GM19372 (cell line): ENCODE data around the gene ADD1.

Source experiments
- ATAC-seq: cut with Tn5 transposase; IDR thresholded peaks from one replicate; pipeline ENCODE4 v1.9.1; 2021; ENCODE audit warnings: mild to moderate bottlenecking, low read depth, moderate library complexity; ENCODE audit not compliant: unreplicated experiment

Gene ADD1

DNA sequence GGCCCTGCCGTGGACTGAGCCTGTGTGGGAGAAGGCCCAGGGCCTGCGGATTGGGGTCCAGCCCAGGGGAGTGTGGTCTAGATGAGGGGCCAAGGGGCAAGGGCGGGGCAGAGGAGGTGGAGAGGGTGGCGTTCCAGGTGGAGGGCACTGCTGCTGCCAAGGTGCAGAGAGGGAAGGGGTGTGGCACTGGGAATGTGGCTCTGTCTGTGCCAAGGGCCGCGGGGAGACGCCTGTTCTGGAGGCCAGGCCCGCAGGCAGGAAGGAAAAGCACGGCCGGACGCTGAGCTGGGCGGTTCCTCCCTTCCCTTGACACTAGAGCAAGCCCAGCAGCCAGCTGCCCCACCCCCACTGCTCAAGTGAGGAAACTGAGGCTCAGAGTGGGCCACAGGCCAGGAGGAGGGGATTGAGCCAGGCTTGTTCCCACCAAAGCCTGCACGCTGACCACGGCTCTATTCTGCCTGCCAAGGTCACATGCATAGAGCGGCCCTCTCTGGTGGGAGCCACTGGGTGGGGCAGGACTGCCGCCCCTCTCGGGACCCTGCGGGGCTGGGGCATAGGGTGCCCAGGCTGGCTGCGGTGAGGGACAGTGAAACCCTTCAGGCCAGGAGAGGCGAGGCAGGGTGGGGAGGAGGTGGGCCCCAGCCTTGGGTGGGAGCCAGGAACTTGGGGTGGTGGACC lies 37.8 kb upstream of the ADD1 start:
- ATAC-seq: no peak

DNA sequence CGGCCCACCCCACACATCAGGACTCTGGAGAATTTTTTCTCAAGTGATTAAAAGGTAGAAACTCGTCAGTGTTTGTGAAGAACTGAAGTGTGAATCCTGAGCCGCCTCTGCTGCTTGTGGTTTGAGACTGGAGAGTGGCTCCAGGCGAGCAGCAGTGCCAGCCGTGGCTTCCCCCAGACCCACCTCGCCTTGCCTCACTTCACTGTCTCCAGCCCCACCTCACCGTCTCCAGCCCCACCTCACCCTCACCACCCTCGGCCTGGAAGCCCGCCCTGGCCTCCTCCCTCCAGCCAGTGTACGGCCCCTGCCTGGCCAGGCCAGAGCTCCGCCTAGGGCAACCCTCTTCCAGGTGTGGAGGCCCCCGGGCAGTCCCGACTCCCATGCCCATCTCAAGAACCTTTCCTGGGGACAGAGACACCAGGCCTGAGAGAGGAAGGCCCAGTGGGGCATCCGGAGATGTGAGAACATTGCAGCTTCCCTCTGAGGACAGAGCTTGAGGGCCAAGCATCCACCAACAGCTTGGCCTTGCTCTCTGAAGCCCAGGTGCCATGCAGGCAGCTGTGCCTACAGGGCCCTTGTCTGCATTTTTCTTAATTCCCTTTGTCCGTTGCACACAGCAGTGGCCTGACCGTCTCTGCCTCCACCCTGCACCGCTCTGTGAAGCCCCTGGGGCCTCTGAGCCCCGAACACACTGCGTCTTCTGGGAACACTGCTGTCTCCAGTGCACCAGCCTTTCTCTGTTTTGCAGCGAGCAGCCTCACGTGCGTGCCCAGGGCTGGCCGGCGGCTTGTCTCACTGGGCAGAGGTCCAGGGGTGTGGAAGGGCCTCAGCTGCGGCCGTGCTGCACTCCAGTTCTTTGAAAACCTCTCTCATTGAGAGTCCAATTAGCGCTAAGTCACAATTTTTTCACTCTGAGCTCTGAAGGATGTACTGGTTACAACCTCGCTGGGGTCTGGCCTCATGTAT lies 37.0 kb upstream of the ADD1 start:
- ATAC-seq: no peak

- no peak for ATAC-seq
Measured at GRCh38 chr4:2807571-2807970, 36.1 kb upstream of the ADD1 start.

DNA sequence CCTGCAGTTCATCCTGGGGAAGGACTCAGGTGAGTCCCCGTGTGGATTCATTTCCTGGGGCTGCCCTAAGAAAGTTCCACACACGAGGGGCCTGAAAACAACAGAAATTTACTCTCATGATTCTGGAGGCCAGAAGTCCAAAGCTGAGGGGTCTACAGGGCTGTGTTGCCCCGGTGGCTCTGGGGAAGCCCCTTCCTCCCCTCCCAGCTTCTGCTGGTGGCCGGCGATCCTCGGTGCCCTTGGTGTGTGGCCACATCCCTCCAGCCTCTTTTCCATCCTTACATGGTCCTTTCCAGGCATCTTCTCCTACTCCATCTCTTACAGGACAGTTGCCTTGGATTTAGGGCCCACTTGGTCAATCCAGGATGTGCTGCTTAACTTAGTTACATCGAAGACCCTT lies 35.6 kb upstream of the ADD1 start:
- no peak for ATAC-seq

GRCh38 chr4:2809610-2810180 lies 33.9 kb upstream of the ADD1 start:
- no peak for ATAC-seq

DNA sequence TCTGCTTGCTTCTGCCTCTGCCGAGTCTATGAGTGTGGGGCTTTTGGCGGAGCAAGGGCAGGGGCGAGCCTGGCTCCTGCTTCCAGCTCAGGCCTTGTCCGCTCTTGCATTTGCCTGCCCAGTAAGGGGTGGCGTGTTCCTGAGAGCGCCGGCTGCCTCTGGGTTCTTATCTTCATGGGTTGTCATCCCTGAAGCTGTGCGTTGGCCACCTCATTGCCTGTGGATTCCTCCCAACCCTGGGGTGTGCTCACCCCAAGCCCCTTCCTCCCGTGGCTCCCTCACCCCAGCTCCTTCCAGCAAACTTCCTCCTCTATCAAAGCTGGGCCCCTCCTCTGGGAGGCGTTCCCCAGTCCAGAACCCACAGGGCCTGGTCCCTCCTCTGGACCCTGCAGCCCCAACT lies 33.3 kb upstream of the ADD1 start:
- ATAC-seq: no peak

DNA sequence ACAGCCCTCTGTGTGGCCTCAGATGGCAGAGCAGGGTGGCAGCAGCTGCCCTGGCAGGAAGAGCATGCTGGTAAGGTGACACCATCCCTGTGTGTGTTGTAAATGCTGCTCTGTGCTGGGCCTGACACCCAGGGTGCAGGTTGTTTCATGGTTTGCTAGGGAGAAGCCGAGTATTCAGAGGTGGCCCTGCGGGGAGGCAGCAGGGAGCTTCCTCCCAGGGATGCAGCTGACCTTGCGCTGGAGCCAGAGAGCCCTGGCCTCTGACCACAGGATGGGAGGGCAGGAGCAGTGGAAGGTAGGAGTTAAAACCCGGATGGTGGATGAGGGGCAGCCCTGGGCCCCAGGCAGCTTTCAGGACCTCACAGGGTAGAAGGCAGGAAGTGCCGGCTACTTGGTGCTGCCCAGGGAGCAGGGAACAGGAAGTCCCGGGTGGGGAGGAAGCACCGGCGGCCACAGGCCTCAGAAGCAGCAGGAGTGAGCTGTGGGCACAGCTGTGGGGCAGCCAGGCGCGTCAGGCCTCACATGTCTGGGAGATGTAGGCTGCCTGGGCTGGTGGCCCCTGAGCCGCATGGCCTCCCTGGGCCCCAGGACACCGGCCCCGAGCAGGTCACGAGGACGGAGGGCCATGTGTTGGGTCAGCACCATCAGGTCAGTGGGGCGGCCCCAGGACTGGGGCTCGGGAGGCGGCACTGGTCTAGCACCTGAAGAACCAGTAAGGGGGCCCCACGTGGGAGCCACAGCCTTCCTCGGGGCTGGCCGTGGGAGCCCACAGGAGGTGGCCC lies 31.6 kb upstream of the ADD1 start:
- no peak for ATAC-seq

GRCh38 chr4:2812612-2813354 lies 30.9 kb upstream of the ADD1 start:
- ATAC-seq: no peak

DNA sequence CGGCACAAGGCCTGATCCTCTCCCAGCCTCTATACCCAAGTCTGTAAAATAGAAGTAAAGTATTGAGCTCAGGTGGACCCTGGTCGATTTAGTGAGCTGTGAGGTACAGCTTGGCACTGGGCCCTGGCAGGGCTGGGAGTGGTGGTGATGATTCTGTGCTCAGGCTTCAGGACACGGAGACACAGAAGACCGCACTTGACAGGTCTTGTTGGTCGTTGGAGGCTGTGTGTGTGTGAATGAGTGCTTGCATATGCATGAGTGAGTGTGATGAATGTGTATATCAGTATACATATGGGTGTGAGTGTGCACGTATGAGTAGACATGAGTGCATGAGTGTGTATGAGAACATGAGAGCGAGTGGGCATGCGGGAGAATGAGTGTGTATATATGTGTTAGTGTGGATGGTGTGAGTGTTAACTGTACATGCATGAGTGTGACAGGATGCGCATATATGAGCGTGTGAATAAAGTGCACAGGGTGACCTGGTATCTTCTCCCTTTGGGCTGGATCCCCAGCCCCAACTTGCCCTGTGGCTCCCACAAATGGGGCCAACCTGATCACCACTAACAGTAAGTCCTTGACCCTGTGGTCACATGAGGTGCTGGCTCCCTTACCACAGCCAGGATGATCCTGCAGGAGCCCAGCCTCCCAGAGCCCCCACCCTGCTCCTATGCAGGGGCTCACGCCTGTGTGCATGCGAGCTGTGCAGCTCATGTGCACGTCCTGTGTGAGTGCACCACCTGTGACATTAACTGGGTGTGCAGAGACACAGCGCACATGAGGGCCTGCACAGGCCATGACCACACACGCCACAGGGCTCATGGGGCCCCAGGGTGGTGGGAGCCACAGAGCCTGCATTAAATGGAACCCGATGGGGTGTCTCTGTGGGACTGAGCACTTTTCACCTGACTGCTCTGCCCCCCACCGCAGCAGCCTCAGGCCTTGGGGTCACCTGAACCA lies 29.9 kb upstream of the ADD1 start:
- no peak for ATAC-seq

DNA sequence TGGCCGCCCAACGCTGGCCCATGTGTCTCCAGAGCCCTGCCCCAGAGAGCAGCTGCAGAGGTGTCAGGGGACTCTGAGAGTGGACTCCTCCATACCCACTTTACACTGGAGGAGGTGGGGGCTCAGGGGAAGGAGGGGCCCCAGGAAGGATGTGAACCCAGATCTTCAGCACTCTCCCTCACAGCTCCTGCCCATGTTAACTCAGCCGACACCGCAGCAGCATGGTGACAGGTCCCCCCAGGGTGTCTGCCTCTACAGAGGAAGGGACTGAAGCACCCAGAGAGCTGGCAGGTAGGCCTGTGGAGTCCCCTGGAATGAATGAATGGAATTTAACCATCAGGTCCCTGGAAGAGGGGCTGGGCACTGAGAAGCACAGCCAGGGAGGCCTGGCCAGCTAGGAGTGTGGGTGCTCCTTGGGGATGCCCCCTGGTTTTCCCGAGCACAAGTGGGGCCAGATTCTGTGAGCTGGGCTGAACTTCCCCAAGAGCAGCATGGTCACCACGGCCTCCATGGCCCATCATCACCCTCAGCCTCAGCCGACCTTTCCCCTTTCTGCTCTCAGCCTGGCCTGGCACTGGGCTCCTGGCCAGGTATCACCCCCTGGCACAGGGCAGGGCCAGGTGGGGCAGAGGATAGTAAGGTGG lies 28.9 kb upstream of the ADD1 start:
- no peak for ATAC-seq

GRCh38 chr4:2816401-2816954 lies 27.2 kb upstream of the ADD1 start:
- ATAC-seq: no peak

GRCh38 chr4:2817137-2817536 lies 26.5 kb upstream of the ADD1 start:
- ATAC-seq: no peak

- ATAC-seq: no peak
Measured at GRCh38 chr4:2817701-2818350, 25.8 kb upstream of the ADD1 start.

DNA sequence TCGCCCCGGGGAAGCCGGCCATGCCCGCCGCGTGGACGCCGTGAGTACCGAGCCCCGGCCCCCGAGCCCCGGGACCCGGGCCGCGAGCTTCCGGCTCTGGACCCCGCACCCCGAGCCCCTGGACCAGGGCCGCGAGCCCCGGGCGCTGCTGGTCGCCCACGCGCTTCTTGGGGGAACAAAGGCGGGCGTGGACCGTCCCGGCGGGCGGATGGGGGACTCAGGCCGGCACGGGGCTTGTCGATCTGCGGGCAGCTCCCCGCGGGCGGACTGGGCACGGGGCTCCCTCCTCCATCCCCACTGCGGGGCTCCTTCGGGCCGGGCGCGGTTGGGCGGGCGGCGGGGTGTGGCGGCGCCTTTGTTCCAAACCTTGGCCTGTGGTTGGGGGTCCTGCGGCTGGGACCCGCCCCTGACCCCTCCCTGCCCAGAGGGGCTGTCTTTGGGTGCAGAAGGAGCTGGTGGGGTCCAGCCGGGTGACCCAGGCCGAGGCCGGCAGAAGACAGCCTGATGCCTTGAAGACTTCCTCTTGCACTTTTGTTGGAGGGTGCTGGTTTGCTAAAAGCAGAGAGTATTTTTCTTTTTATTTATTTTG lies 25.2 kb upstream of the ADD1 start:
- ATAC-seq: no peak

GRCh38 chr4:2819244-2820215 lies 24.1 kb upstream of the ADD1 start:
- ATAC-seq: no peak
